Measurements from ENCODE around the gene CALM1.

DNA sequence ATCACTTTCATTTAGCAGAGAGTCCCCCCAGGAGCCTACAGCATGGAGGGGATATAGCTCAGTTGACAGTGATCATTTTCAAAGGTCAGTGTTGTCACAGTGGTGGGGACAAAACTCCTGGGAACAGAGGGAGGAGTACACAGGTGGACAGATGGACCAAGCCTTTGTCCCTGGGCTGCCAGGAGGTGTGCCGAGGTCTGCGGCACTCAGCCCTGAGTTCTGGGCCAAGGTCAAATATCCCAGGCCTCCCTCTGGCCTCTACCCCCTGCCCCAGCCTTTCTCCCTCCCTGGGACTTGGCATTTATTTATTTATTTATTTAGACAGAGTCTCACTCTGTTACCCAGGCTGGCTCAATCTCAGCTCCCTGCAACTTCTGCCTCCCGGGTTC lies 24.8 kb downstream of the CALM1 start:
- TF ChIP-seq, protein P1, sequence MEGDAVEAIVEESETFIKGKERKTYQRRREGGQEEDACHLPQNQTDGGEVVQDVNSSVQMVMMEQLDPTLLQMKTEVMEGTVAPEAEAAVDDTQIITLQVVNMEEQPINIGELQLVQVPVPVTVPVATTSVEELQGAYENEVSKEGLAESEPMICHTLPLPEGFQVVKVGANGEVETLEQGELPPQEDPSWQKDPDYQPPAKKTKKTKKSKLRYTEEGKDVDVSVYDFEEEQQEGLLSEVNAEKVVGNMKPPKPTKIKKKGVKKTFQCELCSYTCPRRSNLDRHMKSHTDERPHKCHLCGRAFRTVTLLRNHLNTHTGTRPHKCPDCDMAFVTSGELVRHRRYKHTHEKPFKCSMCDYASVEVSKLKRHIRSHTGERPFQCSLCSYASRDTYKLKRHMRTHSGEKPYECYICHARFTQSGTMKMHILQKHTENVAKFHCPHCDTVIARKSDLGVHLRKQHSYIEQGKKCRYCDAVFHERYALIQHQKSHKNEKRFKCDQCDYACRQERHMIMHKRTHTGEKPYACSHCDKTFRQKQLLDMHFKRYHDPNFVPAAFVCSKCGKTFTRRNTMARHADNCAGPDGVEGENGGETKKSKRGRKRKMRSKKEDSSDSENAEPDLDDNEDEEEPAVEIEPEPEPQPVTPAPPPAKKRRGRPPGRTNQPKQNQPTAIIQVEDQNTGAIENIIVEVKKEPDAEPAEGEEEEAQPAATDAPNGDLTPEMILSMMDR (IDR thresholded peaks at IDR 0.05) = no peak
- no peak for TF ChIP-seq POLR2A (IDR thresholded peaks at IDR 0.05)
- no peak for TF ChIP-seq EP300 (IDR thresholded peaks at IDR 0.05)
